DOHH2 (cell line): ENCODE measurements around the gene NET1.

ENCODE experiments used
- EZH2phosphoT487 ChIP-seq: fragments of 200-600 bp; sonication (generic); IDR thresholded peaks from 2 replicates; pipeline ENCODE4 v1.6.1; 2017; ENCODE audit warnings: borderline replicate concordance, mild to moderate bottlenecking, antibody characterized with exemption, low read length, moderate library complexity, mixed read lengths
- TF ChIP-seq, protein P1 (sequence below): fragments of 200-600 bp; sonication (generic); IDR thresholded peaks from one replicate; pipeline ENCODE4 v1.5.1; 2014; ENCODE audit warnings: antibody characterized with exemption, mild to moderate bottlenecking, low read depth, low read length; ENCODE audit not compliant: poor library complexity, severe bottlenecking

DNA sequence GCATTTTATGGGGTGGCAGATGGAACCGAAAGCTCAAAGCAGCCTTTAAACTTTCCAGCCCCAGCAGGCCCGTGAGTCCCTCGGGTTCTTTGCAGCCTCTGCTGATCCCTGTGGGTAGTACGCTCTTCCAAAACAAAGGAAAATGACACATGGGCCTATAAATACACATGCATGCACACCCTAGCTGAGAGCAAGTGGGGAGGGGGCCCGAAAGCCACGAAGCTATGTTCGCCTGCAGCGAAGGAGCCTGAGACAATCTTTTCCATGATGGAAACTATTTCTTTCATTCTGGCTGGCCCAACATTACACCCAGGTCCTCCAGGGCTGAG lies 54.8 kb downstream of the NET1 start:
- TF ChIP-seq EZH2phosphoT487: no peak
- TF ChIP-seq, protein P1, sequence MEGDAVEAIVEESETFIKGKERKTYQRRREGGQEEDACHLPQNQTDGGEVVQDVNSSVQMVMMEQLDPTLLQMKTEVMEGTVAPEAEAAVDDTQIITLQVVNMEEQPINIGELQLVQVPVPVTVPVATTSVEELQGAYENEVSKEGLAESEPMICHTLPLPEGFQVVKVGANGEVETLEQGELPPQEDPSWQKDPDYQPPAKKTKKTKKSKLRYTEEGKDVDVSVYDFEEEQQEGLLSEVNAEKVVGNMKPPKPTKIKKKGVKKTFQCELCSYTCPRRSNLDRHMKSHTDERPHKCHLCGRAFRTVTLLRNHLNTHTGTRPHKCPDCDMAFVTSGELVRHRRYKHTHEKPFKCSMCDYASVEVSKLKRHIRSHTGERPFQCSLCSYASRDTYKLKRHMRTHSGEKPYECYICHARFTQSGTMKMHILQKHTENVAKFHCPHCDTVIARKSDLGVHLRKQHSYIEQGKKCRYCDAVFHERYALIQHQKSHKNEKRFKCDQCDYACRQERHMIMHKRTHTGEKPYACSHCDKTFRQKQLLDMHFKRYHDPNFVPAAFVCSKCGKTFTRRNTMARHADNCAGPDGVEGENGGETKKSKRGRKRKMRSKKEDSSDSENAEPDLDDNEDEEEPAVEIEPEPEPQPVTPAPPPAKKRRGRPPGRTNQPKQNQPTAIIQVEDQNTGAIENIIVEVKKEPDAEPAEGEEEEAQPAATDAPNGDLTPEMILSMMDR: no peak
